GM12878 (cell line): ENCODE data around the gene ERCC3. TPM values are rescaled to one million over a fixed set of nuclear protein-coding genes. Genes with fewer than 3 reads are reported as not detected.

ENCODE experiments used
- ATAC-seq: fragments of 200-7000 bp; cut with Tn5 transposase; 3 replicates; pipeline ENCODE4 v1.9.1; 2020; ENCODE audit warnings: mild to moderate bottlenecking, moderate library complexity
- BruUV-seq: library from RNA; stranded (reverse); fragments of 400-500 nt; replicated peaks from 2 replicates; lab custom pipeline; 2021; lab: Mats Ljungman, UMichigan
- CTCF ChIA-PET: fragments of 300-600 bp; sonication (Branson Sonifier 250); formaldehyde crosslinking; extraction: SDS; loops from one replicate; lab custom pipeline; 2021; ENCODE audit warnings: inconsistent platforms; lab: Yijun Ruan, JAX
- POLR2A ChIA-PET: fragments of 350-600 bp; formaldehyde crosslinking; extraction: SDS; loops from one replicate; lab custom pipeline; 2021; ENCODE audit warnings: inconsistent platforms; lab: Charles Lee
- RAD21 ChIA-PET: fragments of 300-600 bp; sonication (Branson Sonifier 250); formaldehyde crosslinking; loops from one replicate; lab custom pipeline; 2023; ENCODE audit warnings: antibody characterized with exemption; ENCODE audit not compliant: unreplicated experiment; lab: Charles Lee
- SMC1A ChIA-PET: fragments of 300-600 bp; sonication (Branson Sonifier 250); formaldehyde crosslinking; loops from one replicate; lab custom pipeline; 2023; ENCODE audit not compliant: unreplicated experiment, uncharacterized antibody; lab: Charles Lee
- DNase-seq: peaks from one replicate; pipeline ENCODE4 v3.0.0-alpha.2; 2011; ENCODE audit warnings: low read depth, low spot score
- FAIRE-seq: peaks from 3 replicates; lab custom pipeline; 2011; peaks lifted over from hg19 to GRCh38; lab: Jason Lieb, UNC
- H2AFZ ChIP-seq: 2 replicates; pipeline ENCODE4 v1.6.0; 2011; ENCODE audit warnings: low read depth, low read length, control low read depth; ENCODE audit not compliant: control insufficient read depth
- H3K27ac ChIP-seq: 2 replicates; pipeline ENCODE4 v1.5.1; 2011; ENCODE audit warnings: control low read depth; ENCODE audit not compliant: control insufficient read depth, insufficient read depth
- H3K27me3 ChIP-seq, 2 experiments: replicated peaks in 1 of 2; 2 replicates each; pipeline versions ENCODE4 v1.6.0 to v1.6.1; 2011; ENCODE audit warnings: low read length in 1 of 2; ENCODE audit not compliant: control insufficient read depth in 2 of 2, insufficient read depth in 2 of 2
- H3K36me3 ChIP-seq, 2 experiments: 2 replicates each; pipeline ENCODE4 v1.5.1; 2011; ENCODE audit warnings: low read length in 1 of 2; ENCODE audit not compliant: control insufficient read depth in 2 of 2, insufficient read depth in 2 of 2
- H3K4me1 ChIP-seq: 2 replicates; pipeline ENCODE4 v1.6.1; 2011; ENCODE audit warnings: mild to moderate bottlenecking, low read length, moderate library complexity, mixed read lengths; ENCODE audit not compliant: control insufficient read depth, insufficient read depth
- H3K4me2 ChIP-seq: 2 replicates; pipeline ENCODE4 v1.6.0; 2011; ENCODE audit warnings: control low read depth; ENCODE audit not compliant: control insufficient read depth, insufficient read depth
- H3K4me3 ChIP-seq: fragments of 200-600 bp; sonication (generic); 2 replicates; pipeline ENCODE4 v1.5.1; 2016
- H3K79me2 ChIP-seq: 2 replicates; pipeline ENCODE4 v1.6.0; 2011; ENCODE audit warnings: low read length; ENCODE audit not compliant: control insufficient read depth, insufficient read depth
- H3K9ac ChIP-seq: 2 replicates; pipeline ENCODE4 v1.8.0; 2011; ENCODE audit warnings: low read length, control low read depth, mixed read lengths; ENCODE audit not compliant: control insufficient read depth, insufficient read depth
- H3K9me3 ChIP-seq: replicated peaks from 3 replicates; pipeline ENCODE4 v1.5.1; 2011; ENCODE audit warnings: mild to moderate bottlenecking, low read length; ENCODE audit not compliant: control insufficient read depth, insufficient read depth
- H4K20me1 ChIP-seq: 2 replicates; pipeline ENCODE4 v1.6.0; 2011; ENCODE audit not compliant: control insufficient read depth, insufficient read depth
- GABPA ChIP-seq: IDR thresholded peaks from 2 replicates; pipeline ENCODE4 v1.6.1; 2014; ENCODE audit warnings: antibody characterized with exemption, low read depth, mild to moderate bottlenecking, inconsistent platforms
- HDAC6 ChIP-seq: fragments of 200-600 bp; sonication (generic); IDR thresholded peaks from one replicate; pipeline ENCODE4 v1.8.0; 2017; ENCODE audit warnings: antibody characterized with exemption; ENCODE audit not compliant: unreplicated experiment
- IRF3 ChIP-seq: fragments of 450-650 bp; IDR thresholded peaks from 2 replicates; pipeline ENCODE4 v1.6.1; 2014; ENCODE audit warnings: mild to moderate bottlenecking
- LARP7 ChIP-seq: fragments of 450-650 bp; IDR thresholded peaks from 2 replicates; pipeline ENCODE4 v1.6.1; 2017; ENCODE audit warnings: mild to moderate bottlenecking
- MYB ChIP-seq: fragments of 150-350 bp; IDR thresholded peaks from 2 replicates; pipeline ENCODE4 v1.6.1; 2014; ENCODE audit warnings: mild to moderate bottlenecking, low read depth, low read length, borderline replicate concordance
- NFIC ChIP-seq: IDR thresholded peaks from 2 replicates; pipeline ENCODE4 v1.6.1; 2012; ENCODE audit warnings: low read depth, mild to moderate bottlenecking, inconsistent platforms, low read length, moderate library complexity
- PML ChIP-seq: IDR thresholded peaks from 2 replicates; pipeline ENCODE4 v1.6.1; 2012; ENCODE audit warnings: low read length, inconsistent platforms
- RAD21 ChIP-seq: IDR thresholded peaks from 2 replicates; pipeline ENCODE4 v1.6.1; 2011; ENCODE audit warnings: mild to moderate bottlenecking, low read depth, low read length, moderate library complexity; ENCODE audit not compliant: insufficient read depth
- STAT1 ChIP-seq: fragments of 450-650 bp; conservative IDR thresholded peaks from 2 replicates; pipeline ENCODE4 v1.6.1; 2014; ENCODE audit warnings: antibody characterized with exemption, mild to moderate bottlenecking
- ZSCAN29 ChIP-seq: fragments of 450-650 bp; IDR thresholded peaks from 2 replicates; pipeline ENCODE4 v1.6.1; 2017; ENCODE audit warnings: mild to moderate bottlenecking, moderate library complexity
- WGBS: methylation state at CpG from one replicate; pipeline ENCODE4 v1.1.6; 2016; ENCODE audit warnings: low lambda C conversion rate; ENCODE audit not compliant: insufficient replicate concordance, insufficient coverage; ENCODE audit errors: missing lambda C conversion rate; 5-methylcytosine and 5-hydroxymethylcytosine counted together
- in situ Hi-C: fragments of 300-500 bp; cut with MboI; formaldehyde crosslinking; loops from 9 replicates; pipeline ENCODE4 v1.14.3; 2018; ENCODE audit warnings: mixed read lengths
- intact Hi-C: fragments of 100-400 bp; cut with micrococcal nuclease; formaldehyde crosslinking; loops from one replicate; pipeline ENCODE4 v1.14.2; 2022; ENCODE audit not compliant: unreplicated experiment
- polyA plus RNA-seq, 11 experiments: library from polyadenylated mRNA; depleted of rRNA in 4 of 11; unstranded in 6 of 11; stranded (reverse) in 5 of 11; fragments of >200 nt; fragmentation: Nextera tagmentation in 4 of 11; fragmentation: Illumina TruSeq in 1 of 11; extraction: Ambion mirVana in 4 of 11; extraction: Trizol in 1 of 11; gene quantifications; 1 replicate in 1 of 11; 2 replicates in 10 of 11; pipeline versions ENCODE4 v1.2.1 to v1.2.3, GENCODE V29; 2011 to 2016; ENCODE audit warnings: inconsistent platforms in 2 of 11, missing spikeins in 2 of 11, low read depth in 1 of 11
- total RNA-seq, 4 experiments: library from RNA; depleted of rRNA in 3 of 4; stranded (reverse); fragments of >200 nt in 3 of 4; fragmentation: Illumina TruSeq in 1 of 4; extraction: Trizol in 1 of 4; gene quantifications; 2 replicates each; pipeline versions ENCODE4 v1.2.1 to v1.2.3, GENCODE V29; 2013 to 2021

The ERCC3 gene
- total and polyA plus RNA-seq, 10 of the 15 experiments (the other 5 are each of a cell fraction or from before 2014, with no cell fraction given): 17.1 to 64.8 (median 42.8) TPM

GRCh38 chr2:127310980-127311379, 17.0 kb upstream of the ERCC3 start (continued):
- no peak for TF ChIP-seq RAD21
- TF ChIP-seq IRF3: no peak
- no peak for TF ChIP-seq ZSCAN29
- no peak for TF ChIP-seq STAT1
- no peak for TF ChIP-seq HDAC6

- intact Hi-C loops (no loop called here), in situ Hi-C loops (no loop called here)
- H3K4me2 ChIP-seq: no peak overlapping the region
- no peaks in the 10 kb centered on the region for H3K27me3 ChIP-seq
- no peak for TF ChIP-seq NFIC
- TF ChIP-seq LARP7: no peak
- no peak for TF ChIP-seq PML
- TF ChIP-seq GABPA: no peak
- TF ChIP-seq MYB: no peak
- no peak overlapping the region for H3K9ac ChIP-seq
- ChIA-PET POLR2A (interaction anchor here (0.7 kb wide), 1 partner anchor 13 kb away, joined by 3 read pairs; no protein-coding TSS in a partner anchor), CTCF (interaction anchor here (1.2 kb wide), 1 partner anchor 170 kb away, joined by 6 read pairs; no protein-coding TSS in a partner anchor), RAD21 (no interaction called here), SMC1A (interaction anchor here (0.7 to 1.4 kb wide), 3 partner anchors 18 to 102 kb away, joined by 3 read pairs; no protein-coding TSS in a partner anchor)
- BruUV-seq: no TSS peak
- no peaks in the 10 kb centered on the region for H4K20me1 ChIP-seq
- H3K79me2 ChIP-seq: no peaks in the 10 kb centered on the region
- no peak for FAIRE-seq
- H3K36me3 ChIP-seq: peaks cover 5 to 26% of the 10 kb centered on the region in 2 experiments
- no peak overlapping the region for H3K27ac ChIP-seq
- no peak overlapping the region for H2AFZ ChIP-seq
- H3K4me1 ChIP-seq: peaks cover 22% of the 10 kb centered on the region
- 99% methylated on average over 4 of the region's 4 CpGs for WGBS
- no peaks in the 10 kb centered on the region for H3K9me3 ChIP-seq
- no peak for DNase-seq
- no peak for ATAC-seq
- no peak overlapping the region for H3K4me3 ChIP-seq
Observed at GRCh38 chr2:127309468-127309867, 15.5 kb upstream of the ERCC3 start.
